ENCODE results near the gene UTP14C.
"Not testable (repeated sequence)": the region's sequence is repeated elsewhere in the genome, so short reads cannot be mapped to it uniquely, and the experiment has no call there.

DNA sequence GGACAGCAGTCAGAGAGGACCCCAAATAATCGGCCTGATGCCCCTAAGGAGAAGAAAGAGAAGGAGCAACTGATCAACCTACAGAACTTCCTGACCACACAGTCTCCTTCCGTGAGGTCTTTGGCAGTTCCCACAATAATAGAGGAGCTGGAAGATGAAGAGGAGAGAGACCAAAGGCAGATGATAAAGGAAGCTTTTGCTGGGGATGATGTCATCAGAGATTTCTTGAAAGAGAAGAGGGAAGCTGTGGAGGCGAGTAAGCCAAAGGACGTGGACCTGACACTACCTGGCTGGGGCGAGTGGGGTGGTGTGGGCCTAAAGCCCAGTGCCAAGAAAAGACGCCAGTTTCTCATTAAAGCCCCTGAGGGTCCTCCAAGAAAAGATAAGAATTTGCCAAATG lies 5.9 kb downstream of the UTP14C start:
- TF ChIP-seq, protein P1, sequence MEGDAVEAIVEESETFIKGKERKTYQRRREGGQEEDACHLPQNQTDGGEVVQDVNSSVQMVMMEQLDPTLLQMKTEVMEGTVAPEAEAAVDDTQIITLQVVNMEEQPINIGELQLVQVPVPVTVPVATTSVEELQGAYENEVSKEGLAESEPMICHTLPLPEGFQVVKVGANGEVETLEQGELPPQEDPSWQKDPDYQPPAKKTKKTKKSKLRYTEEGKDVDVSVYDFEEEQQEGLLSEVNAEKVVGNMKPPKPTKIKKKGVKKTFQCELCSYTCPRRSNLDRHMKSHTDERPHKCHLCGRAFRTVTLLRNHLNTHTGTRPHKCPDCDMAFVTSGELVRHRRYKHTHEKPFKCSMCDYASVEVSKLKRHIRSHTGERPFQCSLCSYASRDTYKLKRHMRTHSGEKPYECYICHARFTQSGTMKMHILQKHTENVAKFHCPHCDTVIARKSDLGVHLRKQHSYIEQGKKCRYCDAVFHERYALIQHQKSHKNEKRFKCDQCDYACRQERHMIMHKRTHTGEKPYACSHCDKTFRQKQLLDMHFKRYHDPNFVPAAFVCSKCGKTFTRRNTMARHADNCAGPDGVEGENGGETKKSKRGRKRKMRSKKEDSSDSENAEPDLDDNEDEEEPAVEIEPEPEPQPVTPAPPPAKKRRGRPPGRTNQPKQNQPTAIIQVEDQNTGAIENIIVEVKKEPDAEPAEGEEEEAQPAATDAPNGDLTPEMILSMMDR (IDR thresholded peaks at IDR 0.05) = not testable (repeated sequence)
- not testable (repeated sequence) for TF ChIP-seq ZFX (IDR thresholded peaks at IDR 0.05; ENCODE audit: borderline replicate concordance)

Data from 22Rv1 (cell line).